ENCODE results near the gene MAEA. TPM values are rescaled to one million over a fixed set of nuclear protein-coding genes. Genes with fewer than 3 reads are reported as not detected.

MAEA gene
- total RNA-seq, 1 experiment from 2014 or later: 81.1 TPM

GRCh38 chr4:1338752-1339414 lies 49.2 kb downstream of the MAEA start:
- CTCF ChIA-PET: no interaction called here
- Mint-ChIP-seq H3K9me3 (ENCODE audit: unreplicated experiment) (no peaks in the 10 kb centered on the region), H3K4me3 (ENCODE audit: unreplicated experiment) (no peak overlapping the region), H3K27me3 (ENCODE audit: insufficient read depth, unreplicated experiment) (no peaks in the 10 kb centered on the region), H3K36me3 (ENCODE audit: insufficient read depth, unreplicated experiment) (peaks cover 72% of the 10 kb centered on the region), H3K4me1 (ENCODE audit: low read depth, unreplicated experiment) (peaks cover 13% of the 10 kb centered on the region), H3K27ac (ENCODE audit: unreplicated experiment) (no peak overlapping the region)
- Histone ChIP-seq H3K4me1 (no peaks in the 10 kb centered on the region), H3K36me3 (ENCODE audit: control insufficient read depth, insufficient read depth, low read length) (peaks cover 8% of the 10 kb centered on the region), H3K27me3 (replicated peaks; ENCODE audit: control insufficient read depth, insufficient read depth, low read length) (no peaks in the 10 kb centered on the region), H3K4me3 (ENCODE audit: low read depth, low read length) (no peak overlapping the region), H3K9me3 (no peaks in the 10 kb centered on the region)
- TF ChIP-seq CTCF (IDR thresholded peaks at IDR 0.05; ENCODE audit: insufficient read depth in 1 of 2, low read depth in 1 of 2, low read length in 1 of 2, severe bottlenecking in 1 of 2, unreplicated experiment in 1 of 2): no peak
- BruUV-seq (replicated peaks): no TSS peak
- intact Hi-C loops (cut with micrococcal nuclease; ENCODE audit: unreplicated experiment): no loop called here
- POLR2A ChIA-PET: no interaction called here
- DNase-seq: no peak

- ChIA-PET CTCF (no interaction called here), POLR2A (no interaction called here)
- BruUV-seq (replicated peaks): TSS peak; percentile 78
- Histone ChIP-seq H3K36me3 (ENCODE audit: control insufficient read depth, insufficient read depth, low read length) (peaks cover 6% of the 10 kb centered on the region), H3K27me3 (replicated peaks; ENCODE audit: control insufficient read depth, insufficient read depth, low read length) (no peaks in the 10 kb centered on the region), H3K9me3 (no peaks in the 10 kb centered on the region), H3K4me1 (no peaks in the 10 kb centered on the region), H3K4me3 (ENCODE audit: low read depth, low read length) (no peak overlapping the region)
- Mint-ChIP-seq H3K4me1 (ENCODE audit: low read depth, unreplicated experiment) (peaks cover 15% of the 10 kb centered on the region), H3K36me3 (ENCODE audit: insufficient read depth, unreplicated experiment) (peaks cover 70% of the 10 kb centered on the region), H3K27ac (ENCODE audit: unreplicated experiment) (no peak overlapping the region), H3K27me3 (ENCODE audit: insufficient read depth, unreplicated experiment) (no peaks in the 10 kb centered on the region), H3K4me3 (ENCODE audit: unreplicated experiment) (no peak overlapping the region), H3K9me3 (ENCODE audit: unreplicated experiment) (no peaks in the 10 kb centered on the region)
- DNase-seq: no peak
- no peak for TF ChIP-seq CTCF (IDR thresholded peaks at IDR 0.05; ENCODE audit: insufficient read depth in 1 of 2, low read depth in 1 of 2, low read length in 1 of 2, severe bottlenecking in 1 of 2, unreplicated experiment in 1 of 2)
- intact Hi-C loops (cut with micrococcal nuclease; ENCODE audit: unreplicated experiment): no loop called here
Measured at GRCh38 chr4:1339489-1339888, 49.8 kb downstream of the MAEA start.

GRCh38 chr4:1340181-1340747 lies 50.6 kb downstream of the MAEA start:
- ChIA-PET POLR2A (no interaction called here), CTCF (no interaction called here)
- Mint-ChIP-seq H3K36me3 (ENCODE audit: insufficient read depth, unreplicated experiment) (peaks cover 70% of the 10 kb centered on the region), H3K4me1 (ENCODE audit: low read depth, unreplicated experiment) (peaks cover 23% of the 10 kb centered on the region), H3K27ac (ENCODE audit: unreplicated experiment) (no peak overlapping the region), H3K9me3 (ENCODE audit: unreplicated experiment) (no peaks in the 10 kb centered on the region), H3K4me3 (ENCODE audit: unreplicated experiment) (no peak overlapping the region), H3K27me3 (ENCODE audit: insufficient read depth, unreplicated experiment) (no peaks in the 10 kb centered on the region)
- Histone ChIP-seq H3K9me3 (no peaks in the 10 kb centered on the region), H3K27me3 (replicated peaks; ENCODE audit: control insufficient read depth, insufficient read depth, low read length) (no peaks in the 10 kb centered on the region), H3K36me3 (ENCODE audit: control insufficient read depth, insufficient read depth, low read length) (peaks cover 5% of the 10 kb centered on the region), H3K4me3 (ENCODE audit: low read depth, low read length) (no peak overlapping the region), H3K4me1 (no peaks in the 10 kb centered on the region)
- intact Hi-C loops (cut with micrococcal nuclease; ENCODE audit: unreplicated experiment): no loop called here
- DNase-seq: no peak
- no peak for TF ChIP-seq CTCF (IDR thresholded peaks at IDR 0.05; ENCODE audit: insufficient read depth in 1 of 2, low read depth in 1 of 2, low read length in 1 of 2, severe bottlenecking in 1 of 2, unreplicated experiment in 1 of 2)
- BruUV-seq (replicated peaks): no TSS peak
